ENCODE data around the gene EGLN3. TPM values are rescaled to one million over a fixed set of nuclear protein-coding genes. Genes with fewer than 3 reads are reported as not detected.

EGLN3 gene
- total and polyA plus RNA-seq, 2 of the 13 experiments (the other 11 are each of a cell fraction or from before 2014, with no cell fraction given): 0.18 to 27.3 TPM

- TF ChIP-seq ZNF318 (CRISPR knock-in tag; IDR thresholded peaks at IDR 0.05) (no peak), ZSCAN12 (CRISPR knock-in tag; IDR thresholded peaks at IDR 0.05) (no peak), ZNF674 (CRISPR knock-in tag; IDR thresholded peaks at IDR 0.05; ENCODE audit: low read depth) (no peak), ZNF75D (CRISPR knock-in tag; IDR thresholded peaks at IDR 0.05; ENCODE audit: borderline replicate concordance) (no peak), KLF15 (CRISPR knock-in tag; IDR thresholded peaks at IDR 0.05; ENCODE audit: borderline replicate concordance) (no peak), HNRNPLL (IDR thresholded peaks at IDR 0.05; ENCODE audit: low read depth, low read length, poor library complexity, severe bottlenecking) (no peak), HNF4G (IDR thresholded peaks at IDR 0.05; ENCODE audit: borderline replicate concordance, low read depth, low read length) (no peak), HNF4G (CRISPR knock-in tag; IDR thresholded peaks at IDR 0.05; ENCODE audit: borderline replicate concordance, low read depth) (no peak), TMF1 (CRISPR knock-in tag; IDR thresholded peaks at IDR 0.05; ENCODE audit: low read depth) (no peak), ZNF33A (CRISPR knock-in tag; IDR thresholded peaks at IDR 0.05; ENCODE audit: borderline replicate concordance) (no peak), HOXA3 (CRISPR knock-in tag; IDR thresholded peaks at IDR 0.05) (peak; percentile 68; the same call in 1 of the 2 replicates), NFAT5 (CRISPR knock-in tag; IDR thresholded peaks at IDR 0.05) (no peak), SETDB1 (CRISPR knock-in tag; IDR thresholded peaks at IDR 0.05; ENCODE audit: borderline replicate concordance) (no peak), ZNF205 (CRISPR knock-in tag; IDR thresholded peaks at IDR 0.05) (no peak), ZSCAN25 (CRISPR knock-in tag; IDR thresholded peaks at IDR 0.05) (no peak; the same call in 1 of the 2 replicates)
Measured at GRCh38 chr14:33938131-33938949, 12.5 kb downstream of the EGLN3 start (continued).
